ENCODE data around the gene PON3. TPM values are rescaled to one million over a fixed set of nuclear protein-coding genes. Genes with fewer than 3 reads are reported as not detected.

The PON3 gene
- total and polyA plus RNA-seq, 5 experiments from 2014 or later = not detected

- no peak overlapping the region for H3K27ac Mint-ChIP-seq
- H3K36me3 Mint-ChIP-seq = peaks cover 0 to 2% (median 0%) of the 10 kb centered on the region in 3 donors
- H3K4me3 Mint-ChIP-seq = no peak overlapping the region
- no peaks in the 10 kb centered on the region for H3K9me3 Mint-ChIP-seq
- DNase-seq (no peak), ATAC-seq (no peak)
- POLR2A ChIA-PET = no interaction called here
- peaks cover 0 to 4% (median 0%) of the 10 kb centered on the region in 5 donors for H3K27me3 Mint-ChIP-seq
- H3K4me1 Mint-ChIP-seq = peaks cover 2 to 11% (median 9%) of the 10 kb centered on the region in 4 donors
Measured at GRCh38 chr7:95429241-95429990, 33.2 kb upstream of the PON3 start.

- Mint-ChIP-seq H3K27ac (no peak overlapping the region), H3K4me1 (peaks cover 0 to 1% (median 0%) of the 10 kb centered on the region in 4 donors), H3K4me3 (no peak overlapping the region), H3K36me3 (peaks cover 0 to 8% (median 0%) of the 10 kb centered on the region in 3 donors), H3K27me3 (peaks cover 0 to 2% (median 0%) of the 10 kb centered on the region in 5 donors), H3K9me3 (no peaks in the 10 kb centered on the region)
- ATAC-seq (no peak), DNase-seq (no peak)
- POLR2A ChIA-PET = no interaction called here
Measured at GRCh38 chr7:95427914-95428516, 31.8 kb upstream of the PON3 start.

GRCh38 chr7:95427166-95427565 is 31.0 kb upstream of the PON3 start:
- Mint-ChIP-seq H3K27me3 (peaks cover 0 to 2% (median 0%) of the 10 kb centered on the region in 5 donors), H3K9me3 (no peaks in the 10 kb centered on the region)
- POLR2A ChIA-PET = no interaction called here

GRCh38 chr7:95425694-95426093 is 29.5 kb upstream of the PON3 start:
- Mint-ChIP-seq H3K9me3 (no peaks in the 10 kb centered on the region), H3K27me3 (peaks cover 0 to 6% (median 0%) of the 10 kb centered on the region in 5 donors), H3K27ac (no peak overlapping the region), H3K4me3 (no peak overlapping the region), H3K36me3 (peaks cover 0 to 12% (median 0%) of the 10 kb centered on the region in 3 donors), H3K4me1 (peaks cover 0 to 1% (median 0%) of the 10 kb centered on the region in 4 donors)
- no peak for ATAC-seq
- POLR2A ChIA-PET = no interaction called here
- DNase-seq = no peak

More at GRCh38 chr7:95427166-95427565, 31.0 kb upstream of the PON3 start:
- Mint-ChIP-seq H3K4me1 (peaks cover 0 to 1% (median 0%) of the 10 kb centered on the region in 4 donors), H3K4me3 (no peak overlapping the region), H3K27ac (no peak overlapping the region), H3K36me3 (peaks cover 0 to 8% (median 0%) of the 10 kb centered on the region in 3 donors)
- ATAC-seq (no peak), DNase-seq (no peak)

- Mint-ChIP-seq H3K27ac (no peak overlapping the region), H3K4me1 (peaks cover 0 to 1% (median 0%) of the 10 kb centered on the region in 4 donors), H3K4me3 (no peak overlapping the region), H3K9me3 (no peaks in the 10 kb centered on the region), H3K36me3 (peaks cover 0 to 12% (median 0%) of the 10 kb centered on the region in 3 donors), H3K27me3 (peaks cover 0 to 6% (median 0%) of the 10 kb centered on the region in 5 donors)
- no peak for ATAC-seq
- no peak for DNase-seq
- POLR2A ChIA-PET = no interaction called here
Measured at GRCh38 chr7:95424716-95425115, 28.5 kb upstream of the PON3 start.

- H3K27ac Mint-ChIP-seq = no peak overlapping the region
- H3K4me1 Mint-ChIP-seq = peaks cover 0 to 1% (median 0%) of the 10 kb centered on the region in 4 donors
- peaks cover 0 to 6% (median 0%) of the 10 kb centered on the region in 5 donors for H3K27me3 Mint-ChIP-seq
- H3K9me3 Mint-ChIP-seq = no peaks in the 10 kb centered on the region
- POLR2A ChIA-PET = no interaction called here
- H3K4me3 Mint-ChIP-seq = no peak overlapping the region
- DNase-seq (no peak), ATAC-seq (no peak)
- peaks cover 0 to 12% (median 0%) of the 10 kb centered on the region in 3 donors for H3K36me3 Mint-ChIP-seq
Measured at GRCh38 chr7:95421847-95422444, 25.8 kb upstream of the PON3 start.

GRCh38 chr7:95421000-95421846 is 25.0 kb upstream of the PON3 start:
- Mint-ChIP-seq H3K9me3 (no peaks in the 10 kb centered on the region), H3K4me3 (no peak overlapping the region), H3K4me1 (peaks cover 0 to 1% (median 0%) of the 10 kb centered on the region in 4 donors), H3K36me3 (peaks cover 0 to 12% (median 0%) of the 10 kb centered on the region in 3 donors), H3K27ac (no peak overlapping the region), H3K27me3 (peaks cover 0 to 6% (median 0%) of the 10 kb centered on the region in 5 donors)
- POLR2A ChIA-PET = no interaction called here
- ATAC-seq = no peak
- no peak for DNase-seq

GRCh38 chr7:95412075-95412474 is 15.9 kb upstream of the PON3 start:
- H3K27ac Mint-ChIP-seq = no peak overlapping the region
- ATAC-seq (no peak), DNase-seq (no peak)
- no peaks in the 10 kb centered on the region for H3K4me1 Mint-ChIP-seq
- H3K4me3 Mint-ChIP-seq = no peak overlapping the region
- no peaks in the 10 kb centered on the region for H3K27me3 Mint-ChIP-seq
- POLR2A ChIA-PET = no interaction called here
- peaks cover 0 to 7% (median 0%) of the 10 kb centered on the region in 3 donors for H3K36me3 Mint-ChIP-seq
- no peaks in the 10 kb centered on the region for H3K9me3 Mint-ChIP-seq

GRCh38 chr7:95411666-95412065 is 15.5 kb upstream of the PON3 start:
- Mint-ChIP-seq H3K36me3 (peaks cover 0 to 7% (median 0%) of the 10 kb centered on the region in 3 donors), H3K9me3 (no peaks in the 10 kb centered on the region), H3K4me3 (no peak overlapping the region), H3K27ac (no peak overlapping the region), H3K27me3 (no peaks in the 10 kb centered on the region), H3K4me1 (no peaks in the 10 kb centered on the region)
- POLR2A ChIA-PET = no interaction called here
- no peak for ATAC-seq
- no peak for DNase-seq

- DNase-seq = no peak
- ATAC-seq = no peak
- peaks cover 0 to 11% (median 2%) of the 10 kb centered on the region in 3 donors for H3K36me3 Mint-ChIP-seq
- POLR2A ChIA-PET = no interaction called here
- no peak overlapping the region for H3K4me3 Mint-ChIP-seq
- H3K27ac Mint-ChIP-seq = no peak overlapping the region
- H3K4me1 Mint-ChIP-seq = no peaks in the 10 kb centered on the region
- H3K27me3 Mint-ChIP-seq = no peaks in the 10 kb centered on the region
- H3K9me3 Mint-ChIP-seq = no peaks in the 10 kb centered on the region
Measured at GRCh38 chr7:95411036-95411435, 14.9 kb upstream of the PON3 start.

- Mint-ChIP-seq H3K4me1 (no peaks in the 10 kb centered on the region), H3K36me3 (peaks cover 0 to 8% (median 2%) of the 10 kb centered on the region in 3 donors), H3K4me3 (no peak overlapping the region), H3K27me3 (no peaks in the 10 kb centered on the region), H3K9me3 (no peaks in the 10 kb centered on the region), H3K27ac (no peak overlapping the region)
- DNase-seq = no peak
- no peak for ATAC-seq
- POLR2A ChIA-PET = no interaction called here
Measured at GRCh38 chr7:95407751-95408150, 11.6 kb upstream of the PON3 start.

GRCh38 chr7:95405800-95406199 is 9.6 kb upstream of the PON3 start:
- Mint-ChIP-seq H3K4me3 (no peak overlapping the region), H3K4me1 (no peaks in the 10 kb centered on the region), H3K9me3 (no peaks in the 10 kb centered on the region), H3K27me3 (peaks cover 0 to 2% (median 0%) of the 10 kb centered on the region in 5 donors), H3K36me3 (peaks cover 0 to 8% (median 2%) of the 10 kb centered on the region in 3 donors), H3K27ac (no peak overlapping the region)
- DNase-seq (no peak), ATAC-seq (no peak)
- POLR2A ChIA-PET = no interaction called here

Measured in naive thymus-derived CD8-positive, alpha-beta T cell (primary cell).